Endodermal cell (in vitro differentiated cells): ENCODE results near the gene KCNT1. TPM values are rescaled to one million over a fixed set of nuclear protein-coding genes. Genes with fewer than 3 reads are reported as not detected.

Experiments used
- DNase-seq: peaks from one replicate; pipeline ENCODE4 v3.0.0-alpha.2; 2017
- H3K27ac ChIP-seq: 2 replicates; pipeline ENCODE4 v1.5.1; 2013; ENCODE audit warnings: mild to moderate bottlenecking, low read depth, low read length, moderate library complexity
- H3K27me3 ChIP-seq: 2 replicates; pipeline ENCODE4 v1.6.1; 2013; ENCODE audit warnings: mild to moderate bottlenecking, low read length, moderate library complexity; ENCODE audit not compliant: insufficient read depth, control insufficient read depth, poor library complexity, severe bottlenecking
- H3K36me3 ChIP-seq: 2 replicates; pipeline ENCODE4 v1.7.0; 2013; ENCODE audit warnings: mild to moderate bottlenecking, low read length, moderate library complexity; ENCODE audit not compliant: control insufficient read depth, insufficient read depth
- H3K4me1 ChIP-seq: one replicate; pipeline ENCODE4 v1.7.0; 2013; ENCODE audit warnings: low read length; ENCODE audit not compliant: control insufficient read depth, insufficient read depth
- H3K4me3 ChIP-seq: 2 replicates; pipeline ENCODE4 v1.5.1; 2013; ENCODE audit warnings: mild to moderate bottlenecking, low read length, moderate library complexity
- H3K9ac ChIP-seq: 2 replicates; pipeline ENCODE4 v1.6.1; 2013; ENCODE audit warnings: mild to moderate bottlenecking, low read length, moderate library complexity; ENCODE audit not compliant: poor library complexity, severe bottlenecking; ENCODE audit errors: extremely low read depth
- H3K9me3 ChIP-seq: 2 replicates; pipeline ENCODE4 v1.6.1; 2013; ENCODE audit warnings: mild to moderate bottlenecking, low read length, moderate library complexity; ENCODE audit not compliant: control insufficient read depth
- H3K27ac Mint-ChIP-seq: 2 replicates; pipeline ENCODE4 v1.8.0; 2020; ENCODE audit warnings: mixed read lengths
- H3K27me3 Mint-ChIP-seq: 2 replicates; pipeline ENCODE4 v1.8.0; 2021; ENCODE audit warnings: mild to moderate bottlenecking, mixed read lengths; ENCODE audit not compliant: insufficient read depth
- H3K36me3 Mint-ChIP-seq: 2 replicates; pipeline ENCODE4 v1.8.0; 2020; ENCODE audit warnings: low read depth, mixed read lengths
- H3K4me1 Mint-ChIP-seq: 2 replicates; pipeline ENCODE4 v1.8.0; 2020; ENCODE audit warnings: mixed read lengths
- H3K4me3 Mint-ChIP-seq: 2 replicates; pipeline ENCODE4 v1.8.0; 2020; ENCODE audit warnings: mild to moderate bottlenecking, moderate library complexity, mixed read lengths
- H3K9me3 Mint-ChIP-seq: 2 replicates; pipeline ENCODE4 v1.8.0; 2020; ENCODE audit warnings: mild to moderate bottlenecking, mixed read lengths
- WGBS, 2 experiments: methylation state at CpG; one replicate each; pipeline versions ENCODE4 v1.1.5 to v1.1.7; 2013; ENCODE audit warnings: missing lambda C conversion rate in 2 of 2, mixed read lengths in 1 of 2; ENCODE audit not compliant: insufficient coverage in 1 of 2, insufficient read length in 1 of 2; 5-methylcytosine and 5-hydroxymethylcytosine counted together
- total RNA-seq, 2 donors: library from RNA; stranded (reverse); fragmentation: NEBNext Ultra II Directional in 1 of 2; extraction: Animal tissue kit (Norgen Biotek cat#: 25700) in 1 of 2; gene quantifications; 2 replicates in 1 of 2; 3 replicates in 1 of 2; pipeline ENCODE4 v1.2.1, GENCODE V29; 2021
- TF ChIP-seq, protein P1 (sequence below): fragments of 200-600 bp; sonication (generic); conservative IDR thresholded peaks from 2 replicates; pipeline ENCODE4 v1.5.0; 2021; ENCODE audit warnings: antibody characterized with exemption, mild to moderate bottlenecking

KCNT1 gene
- total RNA-seq, 2 donors from 2014 or later = 0.15 TPM; not detected in 1

DNA sequence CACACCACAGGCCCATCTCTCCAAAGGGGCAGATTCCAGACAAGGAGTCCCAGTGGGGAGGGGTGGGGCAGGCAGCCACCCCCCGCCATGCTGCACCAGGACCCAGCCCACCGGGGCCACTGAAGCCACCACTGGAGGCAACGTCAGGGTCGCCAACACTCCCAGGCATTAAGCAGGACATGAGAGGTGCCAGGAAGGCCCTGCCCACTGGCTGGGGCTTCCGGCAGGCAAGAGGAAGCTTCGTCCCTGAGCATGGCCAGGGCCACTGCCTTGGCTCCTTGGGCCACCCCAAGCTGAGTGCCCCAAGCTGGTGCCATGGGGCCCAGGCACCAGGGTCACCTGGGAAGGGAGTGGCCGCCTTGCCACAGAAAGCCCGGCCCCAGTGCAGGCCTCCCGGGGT, 17.5 kb downstream of the KCNT1 start:
- no peaks in the 10 kb centered on the region for H3K36me3 Mint-ChIP-seq
- H3K4me3 Mint-ChIP-seq = no peak overlapping the region
- Histone ChIP-seq H3K9me3 (no peaks in the 10 kb centered on the region), H3K27me3 (peaks cover 24% of the 10 kb centered on the region), H3K9ac (no peak overlapping the region), H3K36me3 (no peaks in the 10 kb centered on the region), H3K27ac (no peak overlapping the region), H3K4me3 (no peak overlapping the region), H3K4me1 (no peaks in the 10 kb centered on the region)
- H3K4me1 Mint-ChIP-seq = no peaks in the 10 kb centered on the region
- TF ChIP-seq, protein P1, sequence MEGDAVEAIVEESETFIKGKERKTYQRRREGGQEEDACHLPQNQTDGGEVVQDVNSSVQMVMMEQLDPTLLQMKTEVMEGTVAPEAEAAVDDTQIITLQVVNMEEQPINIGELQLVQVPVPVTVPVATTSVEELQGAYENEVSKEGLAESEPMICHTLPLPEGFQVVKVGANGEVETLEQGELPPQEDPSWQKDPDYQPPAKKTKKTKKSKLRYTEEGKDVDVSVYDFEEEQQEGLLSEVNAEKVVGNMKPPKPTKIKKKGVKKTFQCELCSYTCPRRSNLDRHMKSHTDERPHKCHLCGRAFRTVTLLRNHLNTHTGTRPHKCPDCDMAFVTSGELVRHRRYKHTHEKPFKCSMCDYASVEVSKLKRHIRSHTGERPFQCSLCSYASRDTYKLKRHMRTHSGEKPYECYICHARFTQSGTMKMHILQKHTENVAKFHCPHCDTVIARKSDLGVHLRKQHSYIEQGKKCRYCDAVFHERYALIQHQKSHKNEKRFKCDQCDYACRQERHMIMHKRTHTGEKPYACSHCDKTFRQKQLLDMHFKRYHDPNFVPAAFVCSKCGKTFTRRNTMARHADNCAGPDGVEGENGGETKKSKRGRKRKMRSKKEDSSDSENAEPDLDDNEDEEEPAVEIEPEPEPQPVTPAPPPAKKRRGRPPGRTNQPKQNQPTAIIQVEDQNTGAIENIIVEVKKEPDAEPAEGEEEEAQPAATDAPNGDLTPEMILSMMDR = no peak
- H3K9me3 Mint-ChIP-seq = no peaks in the 10 kb centered on the region
- no peak for DNase-seq
- no peak overlapping the region for H3K27ac Mint-ChIP-seq
- 89 to 91% methylated on average over 6 to 9 of the region's 9 CpGs for WGBS, 2 experiments
- peaks cover 18% of the 10 kb centered on the region for H3K27me3 Mint-ChIP-seq

DNA sequence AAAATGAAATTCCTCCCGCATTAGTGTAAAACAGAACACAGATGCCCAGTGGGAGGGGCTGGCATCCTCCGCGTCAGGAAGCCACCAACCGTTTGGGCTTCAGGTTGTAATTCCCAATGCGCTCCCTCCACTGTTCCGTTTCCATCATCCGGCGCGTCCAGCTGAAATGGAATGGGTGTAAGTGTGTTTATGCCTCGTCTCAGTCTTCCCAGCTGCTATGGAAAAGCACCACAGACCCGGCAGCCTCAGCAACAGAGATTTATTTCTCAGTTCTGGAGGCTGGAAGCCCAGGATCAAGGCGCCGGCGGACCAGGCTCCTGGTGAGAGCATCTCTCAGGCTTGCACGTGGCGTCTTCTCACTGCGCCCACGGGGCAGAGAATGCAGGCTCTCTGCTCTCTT, 20.4 kb downstream of the KCNT1 start:
- 89 to 91% methylated on average over 15 to 18 of the region's 18 CpGs for WGBS, 2 experiments

DNA sequence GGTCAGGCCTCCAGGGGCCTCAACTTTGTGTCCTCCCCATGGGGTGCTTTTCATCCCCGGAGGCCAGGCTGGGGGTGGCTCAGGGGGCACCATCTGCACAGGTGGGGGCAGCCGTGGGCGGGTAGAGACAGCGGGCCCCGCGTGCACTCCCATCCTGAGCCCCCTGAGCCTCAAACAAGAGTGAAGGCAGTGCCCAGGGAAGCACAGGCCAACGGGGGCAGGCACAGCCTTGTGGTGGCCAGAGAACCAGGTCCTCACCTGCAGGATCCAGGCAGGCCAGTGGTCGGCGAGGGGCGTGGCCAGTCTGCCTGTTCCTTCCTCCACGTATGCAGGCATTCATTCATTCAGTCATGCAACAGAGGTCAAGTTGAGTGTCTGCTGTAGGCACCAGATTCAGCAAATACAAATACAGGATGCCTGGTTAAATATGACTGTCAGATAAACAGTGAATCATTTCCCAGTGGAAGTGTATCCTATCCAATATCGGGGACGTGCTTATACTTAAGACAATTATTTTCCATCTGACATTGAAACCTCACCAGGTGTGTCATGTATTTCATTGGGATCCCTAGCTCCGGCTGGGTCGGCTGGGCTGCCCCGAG, 22.3 kb downstream of the KCNT1 start:
- no peaks in the 10 kb centered on the region for H3K4me1 Mint-ChIP-seq
- H3K9me3 ChIP-seq = no peaks in the 10 kb centered on the region

More for the DNA sequence above, 20.4 kb downstream of the KCNT1 start:
- H3K27ac ChIP-seq = no peak overlapping the region
- Mint-ChIP-seq H3K4me1 (no peaks in the 10 kb centered on the region), H3K36me3 (no peaks in the 10 kb centered on the region), H3K27ac (no peak overlapping the region), H3K4me3 (no peak overlapping the region), H3K27me3 (no peaks in the 10 kb centered on the region), H3K9me3 (no peaks in the 10 kb centered on the region)
- no peaks in the 10 kb centered on the region for H3K4me1 ChIP-seq
- H3K36me3 ChIP-seq = no peaks in the 10 kb centered on the region
- TF ChIP-seq, protein P1 = no peak
- H3K27me3 ChIP-seq = no peaks in the 10 kb centered on the region
- H3K4me3 ChIP-seq = no peak overlapping the region
- no peak overlapping the region for H3K9ac ChIP-seq
- DNase-seq = no peak
- no peaks in the 10 kb centered on the region for H3K9me3 ChIP-seq

More for the DNA sequence above, 22.3 kb downstream of the KCNT1 start:
- H3K27me3 Mint-ChIP-seq = no peaks in the 10 kb centered on the region
- no peak overlapping the region for H3K4me3 Mint-ChIP-seq
- 80 to 89% methylated on average over 5 to 16 of the region's 16 CpGs for WGBS, 2 experiments
- DNase-seq = no peak
- no peaks in the 10 kb centered on the region for H3K36me3 Mint-ChIP-seq
- no peaks in the 10 kb centered on the region for H3K4me1 ChIP-seq
- H3K9me3 Mint-ChIP-seq = no peaks in the 10 kb centered on the region
- H3K27me3 ChIP-seq = no peaks in the 10 kb centered on the region
- no peak overlapping the region for H3K27ac ChIP-seq
- H3K36me3 ChIP-seq = no peaks in the 10 kb centered on the region
- no peak overlapping the region for H3K4me3 ChIP-seq
- no peak overlapping the region for H3K27ac Mint-ChIP-seq
- TF ChIP-seq, protein P1 = no peak
- no peak overlapping the region for H3K9ac ChIP-seq
